ENCODE data around the gene CSNK1G2.

DNA sequence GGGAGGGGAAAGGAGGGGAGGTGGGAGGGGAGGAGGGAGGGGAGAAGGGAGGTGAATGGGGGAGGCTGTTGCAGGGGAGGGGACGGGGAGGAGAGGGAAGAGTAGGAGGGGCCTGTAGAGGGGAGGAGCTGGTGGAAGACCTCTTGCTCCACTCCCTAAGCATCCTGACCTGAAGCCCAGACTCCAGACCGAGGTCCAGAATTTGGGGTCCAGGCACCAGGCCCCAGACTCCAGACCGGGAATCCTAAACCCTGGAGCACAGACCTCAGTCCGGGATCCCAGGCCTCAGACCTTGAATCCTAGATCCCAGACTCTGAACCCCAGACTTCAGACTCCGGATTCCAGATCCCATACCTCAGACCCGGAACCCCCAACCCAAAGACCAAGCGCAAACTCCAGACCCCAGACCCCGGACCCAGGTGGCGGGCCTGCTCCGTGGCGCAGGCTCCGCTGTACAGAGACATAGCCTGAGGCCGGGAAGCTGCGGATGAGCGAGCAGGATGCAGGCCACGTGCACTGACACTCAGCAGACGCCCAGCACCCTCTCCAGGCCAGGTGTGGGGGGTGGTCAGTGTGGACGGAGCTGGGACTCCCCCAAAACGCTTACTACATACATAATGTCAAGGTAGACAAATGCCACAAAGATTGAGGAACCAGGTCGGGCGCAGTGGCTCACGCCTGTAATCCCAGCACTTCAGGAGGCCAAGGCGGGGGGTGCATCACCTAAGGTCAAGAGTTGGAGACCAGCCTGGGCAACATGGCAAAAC lies 75.3 kb downstream of the CSNK1G2 start:
- no peak for TF ChIP-seq GLIS3 (CRISPR knock-in tag; IDR thresholded peaks at IDR 0.05)
- TF ChIP-seq, protein P1, sequence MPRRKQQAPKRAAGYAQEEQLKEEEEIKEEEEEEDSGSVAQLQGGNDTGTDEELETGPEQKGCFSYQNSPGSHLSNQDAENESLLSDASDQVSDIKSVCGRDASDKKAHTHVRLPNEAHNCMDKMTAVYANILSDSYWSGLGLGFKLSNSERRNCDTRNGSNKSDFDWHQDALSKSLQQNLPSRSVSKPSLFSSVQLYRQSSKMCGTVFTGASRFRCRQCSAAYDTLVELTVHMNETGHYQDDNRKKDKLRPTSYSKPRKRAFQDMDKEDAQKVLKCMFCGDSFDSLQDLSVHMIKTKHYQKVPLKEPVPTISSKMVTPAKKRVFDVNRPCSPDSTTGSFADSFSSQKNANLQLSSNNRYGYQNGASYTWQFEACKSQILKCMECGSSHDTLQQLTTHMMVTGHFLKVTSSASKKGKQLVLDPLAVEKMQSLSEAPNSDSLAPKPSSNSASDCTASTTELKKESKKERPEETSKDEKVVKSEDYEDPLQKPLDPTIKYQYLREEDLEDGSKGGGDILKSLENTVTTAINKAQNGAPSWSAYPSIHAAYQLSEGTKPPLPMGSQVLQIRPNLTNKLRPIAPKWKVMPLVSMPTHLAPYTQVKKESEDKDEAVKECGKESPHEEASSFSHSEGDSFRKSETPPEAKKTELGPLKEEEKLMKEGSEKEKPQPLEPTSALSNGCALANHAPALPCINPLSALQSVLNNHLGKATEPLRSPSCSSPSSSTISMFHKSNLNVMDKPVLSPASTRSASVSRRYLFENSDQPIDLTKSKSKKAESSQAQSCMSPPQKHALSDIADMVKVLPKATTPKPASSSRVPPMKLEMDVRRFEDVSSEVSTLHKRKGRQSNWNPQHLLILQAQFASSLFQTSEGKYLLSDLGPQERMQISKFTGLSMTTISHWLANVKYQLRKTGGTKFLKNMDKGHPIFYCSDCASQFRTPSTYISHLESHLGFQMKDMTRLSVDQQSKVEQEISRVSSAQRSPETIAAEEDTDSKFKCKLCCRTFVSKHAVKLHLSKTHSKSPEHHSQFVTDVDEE (CRISPR knock-in tag; IDR thresholded peaks at IDR 0.05), result no peak
- TF ChIP-seq, protein P2, sequence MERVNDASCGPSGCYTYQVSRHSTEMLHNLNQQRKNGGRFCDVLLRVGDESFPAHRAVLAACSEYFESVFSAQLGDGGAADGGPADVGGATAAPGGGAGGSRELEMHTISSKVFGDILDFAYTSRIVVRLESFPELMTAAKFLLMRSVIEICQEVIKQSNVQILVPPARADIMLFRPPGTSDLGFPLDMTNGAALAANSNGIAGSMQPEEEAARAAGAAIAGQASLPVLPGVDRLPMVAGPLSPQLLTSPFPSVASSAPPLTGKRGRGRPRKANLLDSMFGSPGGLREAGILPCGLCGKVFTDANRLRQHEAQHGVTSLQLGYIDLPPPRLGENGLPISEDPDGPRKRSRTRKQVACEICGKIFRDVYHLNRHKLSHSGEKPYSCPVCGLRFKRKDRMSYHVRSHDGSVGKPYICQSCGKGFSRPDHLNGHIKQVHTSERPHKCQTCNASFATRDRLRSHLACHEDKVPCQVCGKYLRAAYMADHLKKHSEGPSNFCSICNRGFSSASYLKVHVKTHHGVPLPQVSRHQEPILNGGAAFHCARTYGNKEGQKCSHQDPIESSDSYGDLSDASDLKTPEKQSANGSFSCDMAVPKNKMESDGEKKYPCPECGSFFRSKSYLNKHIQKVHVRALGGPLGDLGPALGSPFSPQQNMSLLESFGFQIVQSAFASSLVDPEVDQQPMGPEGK (CRISPR knock-in tag; IDR thresholded peaks at IDR 0.05; ENCODE audit: borderline replicate concordance), result no peak
- no peak for TF ChIP-seq RARB (CRISPR knock-in tag; IDR thresholded peaks at IDR 0.05)
- TF ChIP-seq ZC3H10 (CRISPR knock-in tag; IDR thresholded peaks at IDR 0.05), result no peak
- TF ChIP-seq OSR1 (CRISPR knock-in tag; IDR thresholded peaks at IDR 0.05), result no peak
- TF ChIP-seq ZFP3 (CRISPR knock-in tag; IDR thresholded peaks at IDR 0.05), result no peak
- TF ChIP-seq ZNF70 (CRISPR knock-in tag; IDR thresholded peaks at IDR 0.05), result no peak
- no peak for TF ChIP-seq PPARA (CRISPR knock-in tag; IDR thresholded peaks at IDR 0.05; ENCODE audit: borderline replicate concordance)
- no peak for TF ChIP-seq ZNF565 (CRISPR knock-in tag; conservative IDR thresholded peaks at IDR 0.05; ENCODE audit: low read depth)
- no peak for TF ChIP-seq ZFP30 (CRISPR knock-in tag; IDR thresholded peaks at IDR 0.05)
- TF ChIP-seq CSDC2 (CRISPR knock-in tag; IDR thresholded peaks at IDR 0.05), result no peak
- TF ChIP-seq, protein P3, sequence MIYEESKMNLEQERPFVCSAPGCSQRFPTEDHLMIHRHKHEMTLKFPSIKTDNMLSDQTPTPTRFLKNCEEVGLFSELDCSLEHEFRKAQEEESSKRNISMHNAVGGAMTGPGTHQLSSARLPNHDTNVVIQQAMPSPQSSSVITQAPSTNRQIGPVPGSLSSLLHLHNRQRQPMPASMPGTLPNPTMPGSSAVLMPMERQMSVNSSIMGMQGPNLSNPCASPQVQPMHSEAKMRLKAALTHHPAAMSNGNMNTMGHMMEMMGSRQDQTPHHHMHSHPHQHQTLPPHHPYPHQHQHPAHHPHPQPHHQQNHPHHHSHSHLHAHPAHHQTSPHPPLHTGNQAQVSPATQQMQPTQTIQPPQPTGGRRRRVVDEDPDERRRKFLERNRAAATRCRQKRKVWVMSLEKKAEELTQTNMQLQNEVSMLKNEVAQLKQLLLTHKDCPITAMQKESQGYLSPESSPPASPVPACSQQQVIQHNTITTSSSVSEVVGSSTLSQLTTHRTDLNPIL (CRISPR knock-in tag; IDR thresholded peaks at IDR 0.05; ENCODE audit: low read depth), result no peak
- no peak for TF ChIP-seq SNAI2 (CRISPR knock-in tag; IDR thresholded peaks at IDR 0.05)

All from SK-N-SH treated with all-trans-retinoic acid at 6 μM for 48 hours (cell line).